NCI-H1048 (cell line): ENCODE data around the gene JADE1.

Experiments
- DNase-seq: peaks from one replicate; lab custom pipeline; 2025; lab: John Stamatoyannopoulos, UW

Gene JADE1

DNA sequence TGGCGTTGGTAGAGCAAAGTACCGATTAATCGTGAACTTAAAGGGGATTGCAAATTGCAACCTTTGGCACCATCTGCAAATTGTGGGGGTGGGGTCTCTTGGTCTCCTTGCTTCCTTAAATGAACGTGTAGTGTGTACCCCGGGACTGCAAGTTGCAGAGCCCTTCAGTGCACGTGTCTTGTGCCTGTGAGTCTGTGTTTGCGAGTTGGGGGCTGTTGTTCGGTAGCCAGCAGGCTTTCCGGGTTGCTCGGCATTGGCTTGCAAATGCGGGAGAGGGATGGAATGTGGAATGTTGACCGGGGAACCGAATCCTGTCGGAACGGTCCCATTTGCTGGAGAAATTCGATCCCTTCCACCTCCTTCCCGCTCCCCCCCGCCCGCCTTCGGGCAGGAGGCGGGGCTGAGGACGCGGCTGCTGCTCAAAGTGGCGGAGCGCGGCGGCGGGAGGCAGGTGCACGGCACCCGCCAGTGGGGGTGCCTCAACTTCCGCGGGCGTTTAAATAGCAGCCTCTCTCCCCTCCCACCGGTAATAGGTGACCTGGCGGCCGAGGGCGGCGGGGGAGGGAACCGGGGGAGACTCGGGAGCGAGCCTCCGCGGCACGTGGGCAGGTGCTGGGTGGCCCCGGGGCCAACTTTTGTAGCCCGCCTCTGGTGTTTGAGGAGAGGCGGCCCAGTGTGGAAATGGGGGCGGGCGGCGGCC is 1.5 kb downstream of the JADE1 start:
- DNase-seq, result peak; percentile 57

DNA sequence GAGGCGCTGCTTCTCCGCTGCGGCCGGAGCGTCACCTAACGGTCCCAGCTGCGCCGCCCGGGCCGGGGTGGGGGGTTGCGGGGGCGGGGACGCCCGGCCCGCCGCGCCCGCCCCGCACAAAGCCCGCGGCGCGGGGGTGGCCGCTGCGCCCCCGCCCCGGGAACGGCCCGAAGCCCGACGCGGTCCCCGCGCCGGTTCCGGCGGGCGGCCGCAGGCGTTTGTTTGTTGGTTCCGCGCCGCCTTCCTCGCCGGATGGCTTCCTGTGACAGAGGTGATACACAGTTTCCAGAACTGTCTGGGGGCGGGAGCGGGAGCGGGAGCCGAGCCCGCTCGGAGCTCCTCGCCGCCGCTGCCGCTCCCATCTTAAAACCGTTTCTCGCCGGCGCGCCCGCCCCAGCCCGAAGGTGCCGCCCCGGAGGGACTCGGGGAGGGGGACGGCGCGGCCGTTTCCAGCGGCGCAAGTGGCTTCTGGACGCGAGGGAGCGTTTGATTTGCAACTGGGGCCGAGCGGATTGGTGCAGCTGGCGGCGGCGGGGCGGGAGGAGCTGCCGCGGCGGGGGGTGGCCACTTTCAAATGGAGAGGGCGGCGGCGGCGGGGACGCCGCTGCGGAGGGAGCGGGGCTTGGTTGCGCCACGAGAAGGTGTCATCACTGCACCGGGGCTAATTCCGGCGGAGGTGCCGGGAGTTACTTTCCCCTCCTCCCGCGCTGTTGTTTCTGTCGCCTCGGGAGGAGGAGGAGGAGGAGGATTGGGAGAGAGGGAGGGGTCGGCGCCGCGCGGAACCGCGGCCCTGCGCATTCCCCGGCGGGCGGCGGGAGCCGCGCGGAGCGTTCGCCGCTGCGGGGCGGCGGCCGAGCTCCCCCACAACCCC is 2.3 kb downstream of the JADE1 start:
- peak; percentile 72 for DNase-seq

DNA sequence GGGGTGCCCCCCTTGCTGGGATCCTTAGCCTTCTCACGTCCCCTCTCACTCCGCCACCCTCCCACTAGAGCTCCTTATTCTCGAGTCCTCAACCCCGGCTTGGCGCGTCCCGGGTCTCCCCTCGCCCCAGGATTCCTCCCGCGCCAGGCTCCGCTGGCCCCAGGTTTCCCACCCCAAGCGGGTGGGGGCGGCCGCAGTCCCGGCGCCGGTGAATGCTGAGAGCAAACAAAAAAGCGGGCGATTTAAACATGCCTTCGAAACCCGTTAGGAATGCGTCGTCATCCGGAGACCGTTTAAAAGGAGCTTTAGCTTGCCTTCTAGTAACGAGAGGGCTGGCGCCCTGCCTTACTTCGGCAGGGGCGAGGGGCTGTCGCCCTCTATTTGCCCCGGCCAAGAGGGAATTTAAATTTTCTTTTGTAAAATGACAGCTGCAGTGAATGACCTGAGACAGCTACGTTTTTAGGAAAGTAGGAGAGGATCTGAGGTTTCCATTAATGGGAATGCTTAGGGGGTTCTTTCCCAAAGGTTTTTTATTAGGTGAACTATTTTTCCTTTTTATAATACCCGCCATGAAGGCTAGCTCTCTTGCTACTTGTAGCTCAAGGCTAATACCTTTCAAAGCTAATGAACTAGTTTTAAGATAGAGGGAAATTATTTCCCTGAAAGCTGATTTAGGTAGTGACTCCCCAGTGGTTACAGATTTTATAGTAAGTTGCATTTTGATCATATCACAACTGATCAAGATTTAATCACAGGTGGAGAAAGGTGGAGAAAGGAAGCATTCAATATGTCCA is 3.1 kb downstream of the JADE1 start:
- DNase-seq, result no peak

DNA sequence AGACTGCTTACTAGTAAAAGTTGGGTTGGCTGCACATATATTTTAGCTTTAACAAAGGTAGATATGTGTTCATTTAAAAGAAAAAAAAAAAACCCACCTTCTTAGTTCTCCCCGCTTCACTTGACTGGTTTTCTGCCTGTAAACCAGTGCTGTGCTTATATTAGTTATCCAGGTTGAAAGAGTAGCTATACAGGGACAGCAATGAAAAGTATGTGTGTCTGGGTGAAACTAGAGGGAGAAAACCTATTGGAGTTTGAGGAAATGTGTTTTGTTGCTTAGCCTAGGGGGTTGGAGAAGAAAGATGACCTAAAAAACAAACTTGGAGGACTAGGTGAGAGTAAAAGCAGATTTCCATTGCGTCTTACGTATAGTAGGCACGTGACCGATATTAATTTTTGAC is 4.5 kb downstream of the JADE1 start:
- no peak for DNase-seq

DNA sequence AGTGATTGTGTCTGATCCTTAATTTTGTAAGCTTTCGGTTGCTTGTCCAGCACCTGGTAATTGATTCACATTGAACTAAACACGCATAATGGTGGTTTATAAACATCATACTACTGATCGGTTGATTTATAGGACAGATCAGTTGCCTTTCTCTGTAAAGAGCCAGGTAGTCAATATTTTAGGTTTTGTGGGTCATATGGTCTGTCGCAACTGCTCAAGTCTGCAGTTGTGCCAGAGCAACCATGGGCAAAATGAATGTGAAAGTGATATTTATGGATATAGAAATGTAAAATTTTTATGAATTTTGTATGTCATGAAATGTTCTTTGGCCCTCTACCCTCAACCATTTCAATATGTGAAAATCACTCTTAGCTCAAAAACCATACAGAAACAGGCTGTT is 8.9 kb downstream of the JADE1 start:
- DNase-seq, result no peak

DNA sequence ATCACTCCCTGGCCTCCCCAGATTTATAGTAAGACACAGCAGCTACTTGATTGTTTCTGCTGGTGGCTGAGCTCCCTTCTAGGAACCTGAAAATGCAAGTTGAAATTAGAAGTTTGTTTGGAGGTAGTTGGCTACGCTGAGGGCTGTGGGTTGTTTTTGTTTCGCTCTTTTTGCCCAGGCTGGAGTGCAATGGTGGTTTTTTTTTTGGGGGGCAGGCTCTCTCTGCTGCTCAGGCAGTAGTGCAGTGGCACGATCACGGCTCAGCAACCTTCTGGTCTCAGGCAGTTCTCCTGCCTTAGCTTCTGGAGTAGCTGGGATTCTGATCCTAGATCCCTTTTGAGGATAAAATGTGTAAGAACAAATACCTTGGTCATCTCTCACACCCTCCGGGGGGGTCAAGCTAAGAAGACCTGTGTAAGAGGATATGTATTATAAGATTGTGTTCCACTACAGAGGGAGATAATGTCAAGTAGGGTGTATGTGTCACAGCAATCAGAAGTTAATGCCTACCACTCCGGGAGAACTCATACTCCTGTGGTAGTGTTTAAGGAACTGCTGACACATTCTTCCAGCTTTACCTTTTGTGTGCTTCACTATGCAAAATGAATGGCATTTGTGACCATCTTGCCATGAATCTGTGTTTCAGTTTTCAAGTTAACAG is 9.7 kb downstream of the JADE1 start:
- DNase-seq, result no peak

DNA sequence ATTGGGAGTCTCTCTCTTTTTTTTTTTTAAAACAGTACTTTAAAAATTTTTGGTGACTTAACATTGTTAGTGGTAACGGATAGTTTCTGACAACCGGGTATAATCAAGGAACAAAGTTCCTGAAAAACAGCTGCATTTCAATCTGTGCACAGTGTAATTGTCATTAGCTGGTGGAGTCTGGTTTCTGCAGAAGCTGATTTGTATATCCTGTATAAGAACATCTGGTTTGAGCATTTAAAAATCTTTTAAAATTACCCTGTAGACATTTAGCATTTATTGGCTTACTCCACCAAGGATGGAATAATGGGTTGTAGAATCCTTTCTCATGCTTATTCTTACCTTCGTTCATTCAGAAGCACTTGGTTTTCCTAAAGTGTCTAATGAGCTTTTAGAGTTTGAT is 11.2 kb downstream of the JADE1 start:
- no peak for DNase-seq

DNA sequence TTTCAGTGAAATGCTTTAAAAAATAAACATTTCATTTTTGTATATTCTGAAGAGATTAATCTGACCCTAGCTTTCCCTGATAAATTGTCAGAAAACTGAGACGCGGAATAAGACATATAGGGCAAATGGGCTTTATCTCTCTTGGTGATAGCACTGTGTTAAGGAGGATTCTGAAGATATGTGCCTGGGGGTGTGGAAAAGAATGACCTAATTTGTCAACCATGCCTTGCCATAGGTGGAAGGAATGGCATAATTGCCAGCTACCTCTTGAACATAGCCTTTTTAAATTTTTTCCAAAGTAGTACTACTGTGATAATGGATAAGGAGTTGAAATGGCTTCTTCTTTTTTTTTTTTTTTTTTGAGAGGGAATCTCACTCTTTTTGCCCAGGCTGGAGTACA is 11.7 kb downstream of the JADE1 start:
- DNase-seq, result no peak

DNA sequence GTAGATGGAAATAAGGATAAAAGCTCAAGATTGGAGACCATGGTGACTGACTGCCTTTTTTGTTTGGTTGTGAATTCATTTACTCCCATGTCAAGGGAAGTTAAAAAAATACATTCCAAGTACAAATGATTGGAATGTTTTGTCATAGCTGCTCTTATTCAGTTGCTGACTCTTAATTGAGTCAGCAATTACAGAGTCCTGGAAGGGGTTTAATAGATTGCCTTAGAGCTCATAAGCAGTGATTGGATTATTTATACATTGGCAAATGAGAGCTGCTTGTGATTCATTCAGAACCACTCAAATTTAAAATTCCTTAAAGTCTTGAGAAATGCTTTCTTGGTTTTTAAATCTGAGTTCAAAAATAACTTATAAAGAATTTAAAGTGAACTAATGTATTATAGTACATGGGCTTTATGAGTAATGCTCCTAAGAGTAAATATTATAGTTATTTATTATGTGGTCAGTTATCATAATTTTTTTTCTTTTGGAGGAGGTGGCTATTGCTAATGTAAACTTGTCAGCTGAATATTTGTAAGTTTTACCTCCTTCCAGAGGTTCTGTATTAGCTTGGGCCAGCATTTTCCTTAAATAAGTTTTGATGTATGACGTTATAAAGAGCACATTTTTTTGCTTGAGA is 13.6 kb downstream of the JADE1 start:
- no peak for DNase-seq

DNA sequence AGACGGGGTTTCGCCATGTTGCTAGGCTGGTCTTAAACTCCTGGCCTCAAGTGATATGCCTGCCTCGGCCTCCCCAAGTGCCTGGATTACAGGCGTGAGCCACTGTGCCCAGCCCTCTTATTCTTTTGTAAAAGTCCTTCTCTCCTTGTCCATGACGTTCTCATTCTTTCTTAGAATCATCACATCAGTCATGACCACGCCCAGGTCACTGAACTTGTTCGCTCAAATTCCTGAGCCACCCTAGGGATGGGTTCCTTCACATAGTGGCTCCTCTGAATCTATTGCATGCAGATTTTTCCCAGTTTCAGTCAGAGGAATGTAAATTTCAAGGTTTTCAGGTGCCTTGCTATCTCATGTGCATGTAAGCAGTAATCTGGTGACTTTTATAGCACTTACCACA is 15.7 kb downstream of the JADE1 start:
- DNase-seq, result no peak

DNA sequence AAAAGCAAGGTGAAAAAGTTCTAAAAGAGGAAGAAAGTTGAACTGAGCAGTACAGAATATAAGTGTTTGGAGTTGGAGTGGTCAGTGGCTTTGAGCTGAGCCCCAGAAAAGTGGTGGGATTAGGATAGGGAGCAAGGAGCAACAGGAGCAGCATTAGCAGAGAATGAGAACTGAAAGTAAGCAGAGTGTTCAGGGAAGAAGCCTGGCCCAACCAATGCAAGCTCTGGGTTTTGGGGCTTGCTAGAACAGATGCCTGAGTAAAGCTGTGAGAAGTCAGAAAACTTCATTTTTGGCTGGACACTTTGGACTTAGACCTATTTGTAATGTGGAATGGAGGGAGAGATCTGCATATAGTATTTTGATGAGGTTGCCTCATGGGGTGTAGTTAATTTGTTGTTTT is 17.8 kb downstream of the JADE1 start:
- no peak for DNase-seq

DNA sequence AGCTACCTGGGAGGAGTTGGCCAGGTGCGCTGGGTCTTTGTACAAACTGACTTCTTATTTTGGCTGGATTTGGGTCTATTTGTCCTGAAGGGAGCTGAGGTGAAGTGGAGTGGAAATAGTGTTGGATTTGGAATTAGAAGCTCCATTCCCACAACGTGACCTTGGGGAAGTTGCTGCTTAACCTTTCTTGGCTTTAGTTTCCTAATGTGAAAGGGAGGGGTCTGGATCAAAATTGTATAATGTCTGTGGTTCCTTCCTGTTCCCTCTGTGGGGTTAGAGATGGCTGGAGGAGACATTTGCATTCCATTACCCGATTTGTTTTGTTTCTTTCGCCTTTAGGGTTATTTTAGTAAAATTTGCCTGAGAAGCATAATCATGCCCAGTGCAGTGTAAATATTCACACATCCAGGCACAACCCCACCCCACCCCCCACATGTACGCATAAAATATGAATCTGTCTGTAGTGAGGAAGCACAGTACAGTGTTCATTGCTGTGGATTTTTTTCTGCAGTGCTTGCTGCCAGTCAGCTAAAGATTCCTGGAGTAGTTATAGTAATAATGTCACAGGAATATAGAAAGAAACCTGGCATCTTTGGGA is 21.5 kb downstream of the JADE1 start:
- peak; percentile 49 for DNase-seq

DNA sequence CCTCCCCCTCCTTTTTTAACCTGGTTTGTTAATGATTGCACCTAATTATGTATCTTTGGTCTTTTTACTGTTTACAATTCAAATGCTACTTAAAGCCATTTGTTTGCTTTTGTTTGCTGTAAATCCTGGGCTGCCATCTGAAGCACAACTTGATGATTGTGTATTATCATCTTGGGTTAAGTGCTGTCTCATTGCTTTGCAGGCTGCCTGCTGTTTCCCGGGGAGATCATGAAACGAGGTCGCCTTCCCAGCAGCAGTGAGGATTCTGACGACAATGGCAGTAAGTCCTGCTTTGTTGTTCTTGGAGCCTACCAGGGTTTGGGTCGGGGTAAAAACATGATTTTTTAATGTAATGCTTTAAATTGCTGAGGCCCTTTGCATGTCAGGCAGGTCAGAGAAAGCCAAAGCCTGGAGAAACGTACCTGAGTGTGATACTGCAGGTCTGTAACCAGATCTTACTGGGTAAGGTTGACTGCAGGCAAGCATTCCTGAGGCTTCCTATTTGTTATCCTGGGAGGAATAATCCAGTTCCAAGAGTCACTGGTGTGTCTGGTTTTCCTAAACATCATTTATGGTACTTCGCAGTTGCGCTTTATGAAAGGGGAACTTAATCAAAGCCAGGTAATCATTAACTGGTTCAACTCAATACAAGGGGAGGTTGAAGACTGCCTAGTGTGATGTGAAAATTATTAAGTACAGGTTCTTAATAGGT is 22.2 kb downstream of the JADE1 start:
- no peak for DNase-seq

DNA sequence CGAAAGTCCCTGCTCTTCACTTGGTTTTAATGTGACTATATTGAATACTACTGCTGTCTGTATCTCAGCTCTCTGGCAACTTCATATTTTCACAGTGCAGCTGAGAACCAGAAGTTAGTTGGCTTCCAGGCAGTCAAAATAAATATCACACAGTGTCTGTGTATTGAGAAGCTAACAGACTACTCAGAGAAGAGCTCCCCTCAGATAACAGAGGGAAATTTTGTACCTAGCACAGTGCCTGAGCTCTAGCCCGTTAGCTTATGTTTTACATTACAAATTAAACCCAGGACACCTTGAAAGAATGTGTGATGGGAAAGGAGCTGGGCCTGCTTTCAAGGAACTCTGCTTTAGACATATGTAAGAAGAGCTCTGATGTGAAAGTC is 22.7 kb downstream of the JADE1 start:
- no peak for DNase-seq

DNA sequence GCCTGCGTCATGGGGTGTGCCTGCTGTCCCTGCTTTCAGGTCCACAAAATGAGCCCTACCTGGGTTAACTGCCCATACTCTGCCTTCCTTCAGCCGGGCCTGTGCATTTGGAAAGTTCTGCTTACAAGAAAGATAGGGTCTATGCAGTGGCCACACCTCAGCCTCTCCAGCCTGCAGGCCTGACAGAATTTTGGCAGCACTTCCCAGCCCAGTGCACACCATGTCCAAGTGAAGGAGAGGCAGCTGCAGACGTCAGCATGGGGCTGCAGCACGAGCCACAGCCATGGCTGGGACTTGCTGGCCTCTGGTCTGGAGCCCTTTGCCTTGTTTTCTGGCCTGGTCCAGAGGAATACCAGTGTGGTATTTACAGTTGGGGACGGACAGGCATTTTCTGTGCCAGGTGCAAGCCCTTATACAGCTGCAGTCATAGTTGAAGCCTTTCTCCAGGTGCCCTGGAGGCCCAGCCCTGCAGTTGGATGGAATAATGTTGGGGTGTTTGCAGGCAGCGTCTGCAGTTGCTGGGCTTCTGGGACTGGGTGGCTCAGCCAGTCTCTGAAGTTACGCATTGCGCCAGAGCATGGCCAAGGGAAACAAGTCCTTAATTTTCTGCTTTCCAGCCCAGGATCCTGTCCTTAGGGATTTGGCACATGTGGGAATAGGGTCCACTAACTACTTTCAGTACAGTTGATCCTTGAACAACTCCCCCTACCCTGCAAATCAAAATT is 26.2 kb downstream of the JADE1 start:
- no peak for DNase-seq

DNA sequence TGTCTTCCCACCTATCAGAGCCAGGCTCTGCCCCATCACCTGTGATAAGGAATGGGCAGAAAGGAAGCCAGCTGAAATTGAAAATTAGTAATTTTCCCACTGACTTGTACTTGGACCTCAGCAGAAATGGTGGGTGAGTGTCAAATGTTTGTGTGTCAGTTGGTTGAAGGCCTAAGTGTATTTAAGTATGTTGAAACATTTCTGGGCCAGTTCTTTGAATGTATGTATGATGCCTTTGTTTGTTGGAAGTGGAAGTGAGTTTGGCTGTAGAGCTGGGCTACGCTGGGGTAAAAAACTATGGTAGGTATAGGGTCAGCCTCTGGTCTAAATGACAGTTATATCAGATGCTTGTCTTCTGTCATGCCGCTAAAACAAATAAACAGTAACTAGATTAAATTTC is 27.7 kb downstream of the JADE1 start:
- no peak for DNase-seq

DNA sequence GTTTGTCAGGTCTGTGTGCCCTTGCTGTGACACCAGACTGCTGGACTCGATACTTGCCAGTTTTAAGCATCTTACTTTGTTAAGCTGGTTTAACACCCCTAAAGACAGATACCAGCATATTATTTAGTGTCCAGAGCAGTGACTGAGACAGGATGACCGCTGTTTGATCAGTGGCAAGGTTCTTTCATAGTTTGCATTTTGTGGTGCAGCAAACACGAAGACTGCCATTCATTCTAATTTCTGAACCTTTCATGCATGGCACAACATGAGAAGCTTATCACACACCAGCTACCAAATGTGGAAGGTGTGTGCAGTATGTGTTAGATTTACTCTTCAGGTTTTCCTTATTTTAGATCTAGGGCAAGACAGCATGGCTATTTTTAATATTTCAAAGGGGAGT is 28.2 kb downstream of the JADE1 start:
- DNase-seq, result no peak

DNA sequence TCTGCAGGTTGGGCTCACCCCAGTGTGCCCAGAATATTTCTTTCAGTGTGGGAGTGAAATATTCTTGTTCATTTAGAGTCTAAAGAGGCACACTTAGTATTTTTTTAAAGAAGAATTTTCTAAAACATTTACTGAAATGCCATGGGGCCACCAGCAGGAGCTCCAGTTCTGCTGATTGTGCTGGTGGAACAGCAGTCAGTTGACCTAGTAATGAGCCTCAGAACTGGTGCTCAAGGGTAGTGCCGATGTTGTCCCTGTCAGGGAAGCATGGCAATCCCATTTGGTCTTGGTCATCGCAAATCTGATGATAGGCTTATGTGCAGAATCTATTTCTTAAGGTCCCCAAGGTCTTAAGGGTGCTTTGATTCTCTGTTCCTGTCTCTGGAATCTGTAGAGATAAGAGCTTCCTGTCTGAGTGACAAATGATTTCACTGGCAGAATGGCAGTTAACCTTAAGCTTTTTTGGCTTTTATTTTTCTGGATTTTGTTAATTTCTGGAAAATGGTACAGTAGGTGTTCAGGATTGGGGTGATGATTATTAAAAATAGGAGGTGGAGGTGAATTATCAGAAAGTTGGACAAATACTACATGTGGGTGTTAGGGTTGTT is 31.3 kb downstream of the JADE1 start:
- no peak for DNase-seq

DNA sequence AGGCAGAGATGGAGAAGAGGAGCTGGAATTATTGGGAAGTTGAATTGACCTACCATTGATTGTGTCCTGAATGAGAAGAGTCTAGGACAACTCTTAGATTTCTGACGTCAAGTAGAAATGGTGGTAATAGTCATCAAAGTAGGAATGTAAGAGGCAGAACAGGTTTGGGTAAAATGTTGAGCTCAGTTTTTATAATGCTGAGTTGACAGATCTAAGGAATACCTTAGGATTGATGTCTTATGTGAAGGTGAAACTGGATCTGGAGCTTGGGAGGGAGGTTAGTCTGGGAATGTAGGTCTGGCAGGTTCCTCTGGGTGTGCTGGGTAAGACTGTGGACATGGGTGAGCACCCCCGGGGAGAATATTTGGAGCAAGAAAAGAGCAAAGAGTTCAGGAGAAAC is 31.9 kb downstream of the JADE1 start:
- DNase-seq, result no peak

DNA sequence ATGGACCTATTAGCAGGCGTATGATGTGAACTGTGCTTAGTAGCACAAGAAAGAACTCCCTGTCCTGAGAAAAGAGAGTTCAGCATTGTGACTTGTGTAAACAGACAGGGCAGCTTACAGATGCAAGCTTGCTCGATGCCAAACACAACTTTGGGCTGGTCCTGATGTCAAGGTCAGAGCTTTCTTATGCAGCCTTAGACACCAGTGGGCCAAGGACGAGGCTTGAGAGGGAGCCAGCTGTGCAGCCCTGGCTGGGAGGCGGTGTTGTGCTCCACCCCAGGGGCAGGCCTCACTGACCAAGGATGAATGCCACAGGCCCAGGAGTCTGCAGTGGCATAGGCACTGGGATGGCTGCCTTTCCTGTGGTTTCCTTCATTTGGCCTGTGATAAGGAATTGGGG is 35.4 kb downstream of the JADE1 start:
- DNase-seq, result no peak
